MCF 10A (cell line): ENCODE measurements around the gene LIMS2. TPM values are rescaled to one million over a fixed set of nuclear protein-coding genes. Genes with fewer than 3 reads are reported as not detected.

Source experiments
- BruUV-seq: library from RNA; stranded (reverse); fragments of 400-500 nt; replicated peaks from 2 replicates; lab custom pipeline; 2021; lab: Mats Ljungman, UMichigan
- CTCF ChIA-PET: fragments of 300-600 bp; sonication (Branson Sonifier 250); formaldehyde crosslinking; extraction: SDS; loops from one replicate; lab custom pipeline; 2021; ENCODE audit warnings: antibody characterized with exemption, inconsistent platforms; lab: Yijun Ruan, JAX
- POLR2A ChIA-PET: fragments of 300-600, 350-650 bp; sonication (Branson Sonifier 250); formaldehyde crosslinking; extraction: SDS; loops from one replicate; lab custom pipeline; 2020; ENCODE audit warnings: antibody characterized with exemption, inconsistent platforms; lab: Yijun Ruan, JAX
- DNase-seq: peaks from one replicate; pipeline ENCODE4 v3.0.0-alpha.2; 2018; ENCODE audit not compliant: unreplicated experiment
- H3K27ac Mint-ChIP-seq: one replicate; pipeline ENCODE4 v1.8.0; 2022; ENCODE audit warnings: mild to moderate bottlenecking, low read depth, mixed read lengths; ENCODE audit not compliant: unreplicated experiment
- H3K27me3 Mint-ChIP-seq: one replicate; pipeline ENCODE4 v1.8.0; 2022; ENCODE audit warnings: mixed read lengths; ENCODE audit not compliant: insufficient read depth, unreplicated experiment
- H3K36me3 Mint-ChIP-seq: one replicate; pipeline ENCODE4 v1.8.0; 2022; ENCODE audit warnings: mild to moderate bottlenecking, moderate library complexity, mixed read lengths; ENCODE audit not compliant: insufficient read depth, unreplicated experiment
- H3K4me1 Mint-ChIP-seq: one replicate; pipeline ENCODE4 v1.8.0; 2022; ENCODE audit warnings: mixed read lengths; ENCODE audit not compliant: insufficient read depth, unreplicated experiment
- H3K4me3 Mint-ChIP-seq: one replicate; pipeline ENCODE4 v1.8.0; 2022; ENCODE audit warnings: mild to moderate bottlenecking, moderate library complexity, mixed read lengths; ENCODE audit not compliant: unreplicated experiment
- H3K9me3 Mint-ChIP-seq: one replicate; pipeline ENCODE4 v1.8.0; 2022; ENCODE audit warnings: mixed read lengths; ENCODE audit not compliant: unreplicated experiment
- CTCF ChIP-seq: fragments of 200-600 bp; IDR thresholded peaks from one replicate; pipeline ENCODE4 v1.8.0; 2022; ENCODE audit warnings: antibody characterized with exemption, mild to moderate bottlenecking; ENCODE audit not compliant: unreplicated experiment
- intact Hi-C: fragments of 100-400 bp; cut with micrococcal nuclease; formaldehyde crosslinking; loops from 2 replicates; pipeline ENCODE4 v1.14.1; 2022
- total RNA-seq: library from RNA; stranded (reverse); gene quantifications from 2 replicates; pipeline ENCODE4 v1.2.3, GENCODE V29; 2022

Gene LIMS2
- total RNA-seq, 1 experiment from 2014 or later: not detected

GRCh38 chr2:127654838-127655175 is 20.5 kb downstream of the LIMS2 start:
- ChIA-PET POLR2A (no interaction called here), CTCF (no interaction called here)
- Mint-ChIP-seq H3K27ac (no peak overlapping the region), H3K36me3 (no peaks in the 10 kb centered on the region), H3K4me1 (no peaks in the 10 kb centered on the region), H3K27me3 (no peaks in the 10 kb centered on the region), H3K4me3 (no peak overlapping the region), H3K9me3 (no peaks in the 10 kb centered on the region)
- intact Hi-C loops: no loop called here
- TF ChIP-seq CTCF: no peak
- BruUV-seq: no TSS peak
- DNase-seq: no peak

GRCh38 chr2:127654084-127654837 is 21.1 kb downstream of the LIMS2 start:
- no TSS peak for BruUV-seq
- Mint-ChIP-seq H3K27me3 (no peaks in the 10 kb centered on the region), H3K36me3 (no peaks in the 10 kb centered on the region), H3K4me1 (peaks cover 4% of the 10 kb centered on the region), H3K4me3 (no peak overlapping the region), H3K27ac (no peak overlapping the region), H3K9me3 (no peaks in the 10 kb centered on the region)
- intact Hi-C loops: no loop called here
- ChIA-PET CTCF (interaction anchor here (0.9 kb wide), 1 partner anchor 116 kb away, joined by 3 read pairs; no protein-coding TSS in a partner anchor), POLR2A (no interaction called here)
- TF ChIP-seq CTCF: no peak
- no peak for DNase-seq

GRCh38 chr2:127653421-127654083 is 21.8 kb downstream of the LIMS2 start:
- TF ChIP-seq CTCF: no peak
- BruUV-seq: no TSS peak
- ChIA-PET POLR2A (no interaction called here), CTCF (interaction anchor here (0.6 to 0.9 kb wide), 2 partner anchors 115 to 601 kb away, joined by 3 read pairs; no protein-coding TSS in a partner anchor)
- H3K4me3 Mint-ChIP-seq: no peak overlapping the region
- no peaks in the 10 kb centered on the region for H3K36me3 Mint-ChIP-seq
- intact Hi-C loops: no loop called here
- no peak for DNase-seq
- no peak overlapping the region for H3K27ac Mint-ChIP-seq
- H3K9me3 Mint-ChIP-seq: no peaks in the 10 kb centered on the region
- H3K27me3 Mint-ChIP-seq: no peaks in the 10 kb centered on the region
- peaks cover 4% of the 10 kb centered on the region for H3K4me1 Mint-ChIP-seq

GRCh38 chr2:127652786-127653357 is 22.5 kb downstream of the LIMS2 start:
- no peak for TF ChIP-seq CTCF
- CTCF ChIA-PET: interaction anchor here (0.6 kb wide), 1 partner anchor 601 kb away, joined by 3 read pairs; no protein-coding TSS in a partner anchor
- POLR2A ChIA-PET: no interaction called here
- DNase-seq: no peak
- Mint-ChIP-seq H3K36me3 (no peaks in the 10 kb centered on the region), H3K9me3 (no peaks in the 10 kb centered on the region), H3K4me3 (no peak overlapping the region), H3K27me3 (no peaks in the 10 kb centered on the region), H3K4me1 (peaks cover 4% of the 10 kb centered on the region), H3K27ac (no peak overlapping the region)
- BruUV-seq: no TSS peak
- intact Hi-C loops: no loop called here
